ENCODE data around the gene ATG7. TPM values are rescaled to one million over a fixed set of nuclear protein-coding genes. Genes with fewer than 3 reads are reported as not detected.

The ATG7 gene
- total and polyA plus RNA-seq, 2 donors from 2014 or later, result 15.3 to 54.9 TPM

- H3K4me1 ChIP-seq (ENCODE audit: control insufficient read depth in 2 of 3, insufficient read depth in 2 of 3, low read depth in 1 of 3, low read length in 3 of 3), result peaks cover 0 to 9% (median 0%) of the 10 kb centered on the region in 3 donors
- H3K4me3 ChIP-seq (ENCODE audit: low read length in 3 of 3), result no peak overlapping the region
- intact Hi-C loops (cut with DNase I), result no loop called here
- H3K36me3 ChIP-seq (ENCODE audit: control insufficient read depth in 2 of 3, insufficient read depth in 3 of 3, low read length in 3 of 3), result no peaks in the 10 kb centered on the region
- H3K9ac ChIP-seq (ENCODE audit: low read length in 3 of 3), result no peak overlapping the region
- no peaks in the 10 kb centered on the region for H3K27me3 ChIP-seq (ENCODE audit: control insufficient read depth, insufficient read depth, low read length)
- FAIRE-seq (no peak), DNase-seq (no peak)
- no peak for TF ChIP-seq CTCF (IDR thresholded peaks at IDR 0.05; ENCODE audit: borderline replicate concordance, extremely low read depth, insufficient read depth)
- H3K9me3 ChIP-seq (ENCODE audit: control insufficient read depth in 2 of 3, insufficient read depth in 1 of 3, low read length in 3 of 3), result no peaks in the 10 kb centered on the region
- no peak overlapping the region for H3K27ac ChIP-seq (ENCODE audit: low read depth in 2 of 2, low read length in 2 of 2)
Measured at GRCh38 chr3:11536936-11537612, 264.9 kb downstream of the ATG7 start.

DNA sequence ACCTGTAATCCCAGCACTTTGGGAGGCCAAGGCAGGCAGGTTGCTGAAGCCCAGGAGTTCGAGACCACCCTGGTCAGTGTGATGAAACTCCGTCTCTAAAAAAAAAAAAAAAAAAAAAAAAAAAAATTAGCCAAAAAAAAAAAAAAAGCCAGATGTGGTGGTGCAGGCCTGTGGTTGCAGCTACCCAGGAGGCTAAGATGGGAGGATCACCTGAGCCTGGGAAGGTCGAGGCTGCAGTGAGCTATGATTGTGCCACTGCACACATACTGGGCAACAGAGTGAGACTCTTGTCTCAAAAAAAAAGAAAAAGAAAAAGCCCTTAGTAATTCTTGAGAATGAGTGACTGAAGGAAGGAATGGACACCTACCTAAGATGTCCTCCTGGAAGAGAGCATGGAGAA, 266.4 kb downstream of the ATG7 start:
- Histone ChIP-seq H3K27me3 (ENCODE audit: control insufficient read depth, insufficient read depth, low read length) (no peaks in the 10 kb centered on the region), H3K9ac (ENCODE audit: low read length in 3 of 3) (no peak overlapping the region), H3K9me3 (ENCODE audit: control insufficient read depth in 2 of 3, insufficient read depth in 1 of 3, low read length in 3 of 3) (no peaks in the 10 kb centered on the region), H3K4me1 (ENCODE audit: control insufficient read depth in 2 of 3, insufficient read depth in 2 of 3, low read depth in 1 of 3, low read length in 3 of 3) (peaks cover 0 to 5% (median 0%) of the 10 kb centered on the region in 3 donors), H3K27ac (ENCODE audit: low read depth in 2 of 2, low read length in 2 of 2) (no peak overlapping the region), H3K36me3 (ENCODE audit: control insufficient read depth in 2 of 3, insufficient read depth in 3 of 3, low read length in 3 of 3) (no peaks in the 10 kb centered on the region), H3K4me3 (ENCODE audit: low read length in 3 of 3) (no peak overlapping the region)
- no peak for DNase-seq
- no peak for TF ChIP-seq CTCF (IDR thresholded peaks at IDR 0.05; ENCODE audit: borderline replicate concordance, extremely low read depth, insufficient read depth)
- FAIRE-seq, result no peak
- intact Hi-C loops (cut with DNase I), result no loop called here

DNA sequence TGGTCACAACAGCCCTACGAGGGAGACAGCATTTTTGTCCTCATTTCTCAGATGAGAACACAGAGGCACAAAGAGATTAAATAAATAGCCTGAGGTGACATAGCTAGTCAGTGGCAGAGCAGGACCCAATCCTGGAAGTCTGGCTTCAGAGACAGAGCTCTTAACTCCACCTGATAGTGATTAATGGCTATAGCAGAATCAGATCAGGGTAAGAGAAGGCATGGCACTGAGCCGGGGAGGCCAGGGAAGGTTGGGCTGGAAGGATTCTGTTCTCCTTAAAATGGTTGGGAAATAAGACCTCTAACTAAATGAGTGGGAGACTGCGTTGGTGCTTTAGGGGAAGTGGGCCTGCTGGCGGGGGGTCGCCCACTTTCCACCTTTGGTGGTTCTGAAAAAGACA, 267.0 kb downstream of the ATG7 start:
- Histone ChIP-seq H3K27ac (ENCODE audit: low read depth in 2 of 2, low read length in 2 of 2) (no peak overlapping the region), H3K9ac (ENCODE audit: low read length in 3 of 3) (no peak overlapping the region), H3K27me3 (ENCODE audit: control insufficient read depth, insufficient read depth, low read length) (no peaks in the 10 kb centered on the region), H3K4me3 (ENCODE audit: low read length in 3 of 3) (no peak overlapping the region), H3K4me1 (ENCODE audit: control insufficient read depth in 2 of 3, insufficient read depth in 2 of 3, low read depth in 1 of 3, low read length in 3 of 3) (peaks cover 0 to 5% (median 0%) of the 10 kb centered on the region in 3 donors), H3K9me3 (ENCODE audit: control insufficient read depth in 2 of 3, insufficient read depth in 1 of 3, low read length in 3 of 3) (no peaks in the 10 kb centered on the region), H3K36me3 (ENCODE audit: control insufficient read depth in 2 of 3, insufficient read depth in 3 of 3, low read length in 3 of 3) (no peaks in the 10 kb centered on the region)
- DNase-seq, result no peak
- no peak for FAIRE-seq
- intact Hi-C loops (cut with DNase I), result no loop called here
- no peak for TF ChIP-seq CTCF (IDR thresholded peaks at IDR 0.05; ENCODE audit: borderline replicate concordance, extremely low read depth, insufficient read depth)

DNA sequence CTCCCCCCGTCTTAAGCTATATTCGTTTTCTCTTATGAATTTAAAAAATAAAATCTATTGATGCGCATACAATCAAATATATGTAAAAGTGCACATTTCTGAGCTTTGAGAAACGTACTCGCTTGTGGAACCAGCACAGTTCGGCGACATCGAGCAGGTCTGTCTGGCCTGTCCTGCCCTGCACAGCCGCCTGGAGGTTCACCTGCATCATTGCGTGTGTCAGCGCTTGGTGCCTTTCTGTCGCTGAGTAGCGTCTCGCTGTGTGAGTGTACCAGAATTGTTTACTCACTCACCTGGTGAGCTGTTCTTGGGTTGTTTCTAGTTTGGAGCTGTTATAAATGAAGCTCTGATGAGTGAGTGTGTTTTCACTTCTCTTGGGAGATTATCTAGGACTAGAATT, 267.5 kb downstream of the ATG7 start:
- Histone ChIP-seq H3K9ac (ENCODE audit: low read length in 3 of 3) (no peak overlapping the region), H3K27ac (ENCODE audit: low read depth in 2 of 2, low read length in 2 of 2) (no peak overlapping the region), H3K9me3 (ENCODE audit: control insufficient read depth in 2 of 3, insufficient read depth in 1 of 3, low read length in 3 of 3) (no peaks in the 10 kb centered on the region), H3K27me3 (ENCODE audit: control insufficient read depth, insufficient read depth, low read length) (no peaks in the 10 kb centered on the region), H3K36me3 (ENCODE audit: control insufficient read depth in 2 of 3, insufficient read depth in 3 of 3, low read length in 3 of 3) (no peaks in the 10 kb centered on the region), H3K4me3 (ENCODE audit: low read length in 3 of 3) (no peak overlapping the region), H3K4me1 (ENCODE audit: control insufficient read depth in 2 of 3, insufficient read depth in 2 of 3, low read depth in 1 of 3, low read length in 3 of 3) (peaks cover 0 to 3% (median 0%) of the 10 kb centered on the region in 3 donors)
- intact Hi-C loops (cut with DNase I), result no loop called here
- no peak for TF ChIP-seq CTCF (IDR thresholded peaks at IDR 0.05; ENCODE audit: borderline replicate concordance, extremely low read depth, insufficient read depth)
- DNase-seq (no peak), FAIRE-seq (no peak)

Measured in kidney (tissue), 14 donors.